NCI-H1105 treated with DMSO at 0.1 percent for 48 hours (cell line): ENCODE data around the gene TPSB2.

Experiments used
- DNase-seq: peaks from one replicate; lab custom pipeline; 2025; lab: John Stamatoyannopoulos, UW

The TPSB2 gene

DNA sequence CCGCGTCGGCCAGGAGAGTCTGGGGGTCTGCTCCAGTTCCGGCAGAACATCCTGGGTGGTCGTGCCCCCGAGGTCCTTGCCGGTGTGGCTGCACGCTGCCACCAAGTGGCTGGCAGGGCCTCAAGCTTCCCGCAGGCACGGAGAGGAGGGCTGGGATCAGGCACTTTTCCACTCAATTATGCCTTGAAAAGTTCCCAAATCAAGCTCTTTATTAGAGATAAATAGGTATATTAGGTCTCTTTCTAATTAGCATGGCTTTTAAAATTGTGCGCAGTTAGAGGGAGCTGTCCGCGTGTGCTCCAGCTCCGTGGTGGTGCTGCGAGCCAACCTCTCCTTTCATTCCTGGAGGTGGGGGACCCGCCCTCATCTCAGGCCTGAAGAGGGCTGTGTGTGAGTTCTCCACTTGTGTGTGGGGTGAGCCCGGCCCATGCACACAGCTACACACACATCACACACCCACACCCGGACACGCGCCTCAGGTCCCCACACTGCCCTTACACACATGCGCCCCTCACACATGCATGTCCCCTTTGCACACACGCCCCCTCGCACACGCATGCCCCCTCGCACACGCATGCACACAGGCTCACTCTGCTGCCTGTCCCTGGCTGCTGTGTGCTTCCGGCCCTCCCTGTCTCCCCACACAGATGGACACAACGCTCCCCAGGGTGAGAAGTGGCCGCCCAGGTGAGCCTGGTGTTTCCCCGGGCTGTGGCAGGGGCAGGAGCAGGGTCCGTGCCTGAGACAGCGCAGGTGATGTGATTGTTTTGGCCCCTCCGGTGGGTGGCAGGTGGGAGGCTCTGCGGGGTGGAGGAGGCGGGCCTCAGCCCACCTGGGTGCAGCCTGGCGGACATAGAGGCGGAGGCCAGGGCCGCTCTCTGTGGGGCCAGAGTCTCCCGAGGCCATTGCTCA, 48.3 kb downstream of the TPSB2 start:
- DNase-seq: no peak

DNA sequence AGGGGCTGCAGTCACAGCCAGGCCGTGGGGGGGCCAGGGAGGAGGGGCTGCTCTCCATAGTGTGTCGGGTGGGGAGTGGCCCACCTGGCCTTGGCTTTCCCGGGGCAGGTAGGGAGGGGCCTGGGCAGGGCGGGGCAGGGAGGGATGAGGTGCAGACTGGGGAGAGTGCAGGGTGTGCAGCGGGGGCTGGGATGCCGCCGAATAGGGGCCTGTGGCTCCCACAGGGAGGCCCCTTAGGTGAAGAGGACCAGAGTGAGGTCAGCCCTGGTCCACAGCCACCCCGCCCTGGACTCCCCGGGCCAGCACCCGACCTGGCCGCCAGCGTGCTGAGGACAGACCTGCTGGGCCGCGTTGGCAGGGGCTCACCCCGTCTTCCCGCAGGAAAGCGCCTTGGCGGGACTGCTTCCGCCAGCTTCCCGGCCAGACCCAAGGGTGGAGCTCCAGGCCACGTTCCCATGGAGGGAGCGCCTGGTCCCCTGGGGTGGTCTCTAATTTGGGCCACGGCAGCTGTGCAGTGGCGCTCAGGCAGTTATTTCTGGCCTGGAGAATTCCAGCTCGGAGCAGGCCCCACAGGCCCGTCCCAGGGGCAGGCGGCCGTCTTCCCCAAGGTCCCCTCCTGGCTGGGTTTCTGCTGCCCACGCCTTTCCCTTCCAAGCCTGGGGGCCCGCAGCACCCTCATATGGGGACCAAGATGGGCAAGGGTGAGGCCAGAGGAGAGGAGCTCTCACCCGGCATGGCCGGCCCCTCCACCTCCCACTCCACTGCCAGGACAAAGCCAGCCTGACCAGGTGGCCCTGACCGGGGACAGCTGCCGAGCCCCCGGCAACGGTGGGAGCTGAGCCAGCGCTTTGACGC, 49.2 kb downstream of the TPSB2 start:
- DNase-seq: no peak
